CD14-positive monocyte (primary cell): ENCODE results near the gene SLC10A7. TPM values are rescaled to one million over a fixed set of nuclear protein-coding genes. Genes with fewer than 3 reads are reported as not detected.

Experiments used
- DNase-seq, 3 donors: peaks; one replicate each; pipeline ENCODE4 v3.0.0-alpha.2; 2011 to 2022
- H2AFZ ChIP-seq: 2 replicates; pipeline ENCODE4 v1.6.0; 2012; ENCODE audit warnings: mild to moderate bottlenecking, low read depth, low read length, inconsistent platforms; ENCODE audit not compliant: insufficient read depth, poor library complexity, severe bottlenecking
- H3K27ac ChIP-seq, 2 donors: 1 replicate in 1 of 2; 2 replicates in 1 of 2; pipeline ENCODE4 v1.5.1; 2012 to 2013; ENCODE audit warnings: low read length in 2 of 2, control low read depth in 1 of 2, inconsistent platforms in 1 of 2, low read depth in 1 of 2, mild to moderate bottlenecking in 1 of 2
- H3K27me3 ChIP-seq, 2 donors: one replicate each; pipeline versions ENCODE4 v1.6.0 to v1.6.1; 2011 to 2013; ENCODE audit warnings: low read length in 2 of 2; ENCODE audit not compliant: control insufficient read depth in 2 of 2, insufficient read depth in 2 of 2
- H3K36me3 ChIP-seq, 2 donors: replicated peaks in 1 of 2; 1 replicate in 1 of 2; 2 replicates in 1 of 2; pipeline versions ENCODE4 v1.5.1 to v1.6.1; 2012 to 2013; ENCODE audit warnings: low read length in 2 of 2, control low read depth in 1 of 2, inconsistent platforms in 1 of 2, mild to moderate bottlenecking in 1 of 2; ENCODE audit not compliant: insufficient read depth in 2 of 2, control insufficient read depth in 1 of 2
- H3K4me1 ChIP-seq, 2 donors: 1 replicate in 1 of 2; 2 replicates in 1 of 2; pipeline versions ENCODE4 v1.5.1 to v1.6.1; 2012 to 2013; ENCODE audit warnings: low read length in 2 of 2, control low read depth in 1 of 2, inconsistent platforms in 1 of 2, mild to moderate bottlenecking in 1 of 2, moderate library complexity in 1 of 2; ENCODE audit not compliant: insufficient read depth in 2 of 2, control insufficient read depth in 1 of 2
- H3K4me2 ChIP-seq: replicated peaks from 2 replicates; pipeline ENCODE3; 2012; ENCODE audit warnings: low read length, moderate library complexity, mild to moderate bottlenecking; ENCODE audit not compliant: poor library complexity, severe bottlenecking; ENCODE audit errors: extremely low read depth
- H3K4me3 ChIP-seq, 3 experiments: fragments of 200-600 bp in 1 of 3; sonication (generic) in 1 of 3; replicated peaks in 1 of 3; 1 replicate in 2 of 3; 2 replicates in 1 of 3; pipeline ENCODE4 v1.5.1; 2011 to 2013; ENCODE audit warnings: low read length in 3 of 3, mild to moderate bottlenecking in 3 of 3, control low read depth in 2 of 3, low read depth in 2 of 3, inconsistent platforms in 1 of 3, moderate library complexity in 1 of 3
- H3K79me2 ChIP-seq: 2 replicates; pipeline ENCODE4 v1.6.0; 2012; ENCODE audit warnings: mild to moderate bottlenecking, control low read depth, inconsistent platforms, low read length, moderate library complexity; ENCODE audit not compliant: insufficient read depth
- H3K9ac ChIP-seq: 2 replicates; pipeline ENCODE4 v1.6.0; 2017; ENCODE audit warnings: low read length, mild to moderate bottlenecking; ENCODE audit not compliant: insufficient read depth, poor library complexity, severe bottlenecking
- H3K9me3 ChIP-seq, 2 donors: replicated peaks in 1 of 2; 1 replicate in 1 of 2; 2 replicates in 1 of 2; pipeline versions ENCODE4 v1.5.1 to v1.6.1; 2012 to 2013; ENCODE audit warnings: low read length in 2 of 2, control low read depth in 1 of 2; ENCODE audit not compliant: control insufficient read depth in 1 of 2, insufficient read depth in 1 of 2
- H4K20me1 ChIP-seq: 2 replicates; pipeline ENCODE4 v1.6.0; 2012; ENCODE audit warnings: mild to moderate bottlenecking, low read length, control low read depth, moderate library complexity; ENCODE audit not compliant: insufficient read depth
- H3K27ac Mint-ChIP-seq, 7 donors: one replicate each; pipeline ENCODE4 v1.8.0; 2020; ENCODE audit warnings: mild to moderate bottlenecking in 7 of 7, mixed read lengths in 7 of 7, moderate library complexity in 6 of 7, inconsistent platforms in 2 of 7
- H3K27me3 Mint-ChIP-seq, 3 donors: one replicate each; pipeline ENCODE4 v1.8.0; 2021 to 2022; ENCODE audit warnings: low read depth in 3 of 3, mild to moderate bottlenecking in 3 of 3, mixed read lengths in 3 of 3, moderate library complexity in 3 of 3, inconsistent platforms in 1 of 3
- H3K36me3 Mint-ChIP-seq, 2 donors: one replicate each; pipeline ENCODE4 v1.8.0; 2020; ENCODE audit warnings: mixed read lengths in 2 of 2, inconsistent platforms in 1 of 2, mild to moderate bottlenecking in 1 of 2
- H3K4me1 Mint-ChIP-seq: one replicate; pipeline ENCODE4 v1.8.0; 2020; ENCODE audit warnings: mild to moderate bottlenecking, mixed read lengths
- H3K4me3 Mint-ChIP-seq, 2 donors: one replicate each; pipeline ENCODE4 v1.8.0; 2020; ENCODE audit warnings: mild to moderate bottlenecking in 2 of 2, mixed read lengths in 2 of 2, moderate library complexity in 1 of 2
- H3K9me3 Mint-ChIP-seq, 7 donors: one replicate each; pipeline ENCODE4 v1.8.0; 2020 to 2022; ENCODE audit warnings: mixed read lengths in 7 of 7, mild to moderate bottlenecking in 6 of 7, moderate library complexity in 6 of 7, inconsistent platforms in 2 of 7
- CTCF ChIP-seq: fragments of 200-600 bp; IDR thresholded peaks from one replicate; pipeline ENCODE4 v1.8.0; 2022; ENCODE audit warnings: antibody characterized with exemption, mild to moderate bottlenecking
- WGBS: methylation state at CpG from one replicate; pipeline ENCODE4 v1.1.5; 2013; ENCODE audit warnings: missing lambda C conversion rate; ENCODE audit not compliant: insufficient coverage; 5-methylcytosine and 5-hydroxymethylcytosine counted together
- intact Hi-C, 2 donors: fragments of 100-400 bp; cut with micrococcal nuclease; formaldehyde crosslinking; loops; one replicate each; pipeline versions ENCODE4 v1.15.0 to v1.15.1; 2023
- polyA plus RNA-seq, 3 donors: library from polyadenylated mRNA; depleted of rRNA in 1 of 3; unstranded in 2 of 3; stranded (reverse) in 1 of 3; fragments of 300-500 nt in 2 of 3; fragments of >200 nt in 1 of 3; fragmentation: Illumina TruSeq in 2 of 3; gene quantifications; 1 replicate in 2 of 3; 2 replicates in 1 of 3; pipeline ENCODE4 v1.2.3, GENCODE V29; 2012 to 2021

SLC10A7 gene
- polyA plus RNA-seq, 3 donors, result 6.6 to 8.3 (median 6.8) TPM

DNA sequence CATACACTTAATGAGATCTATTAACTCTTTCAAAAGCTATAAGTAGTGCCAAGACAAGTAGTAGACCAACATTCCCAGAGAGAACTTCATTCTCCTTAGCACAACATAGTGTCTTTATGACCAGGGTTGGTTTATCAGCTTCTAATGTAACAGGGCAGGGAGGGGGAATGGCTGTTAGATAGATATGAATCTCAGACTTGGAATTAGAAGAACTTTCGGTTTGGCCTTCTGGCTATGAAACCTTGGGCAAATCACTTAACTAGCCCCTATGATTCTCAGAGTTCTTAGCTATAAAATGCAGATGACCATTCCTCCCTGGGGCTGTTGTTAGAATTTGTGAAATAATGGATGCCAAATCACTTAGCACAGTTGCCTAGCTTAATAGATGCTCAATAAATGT is 132.2 kb downstream of the SLC10A7 start:
- H3K9ac ChIP-seq, result no peak overlapping the region
- Mint-ChIP-seq H3K36me3 (peaks cover 2 to 3% of the 10 kb centered on the region in 2 donors), H3K4me1 (no peaks in the 10 kb centered on the region), H3K9me3 (peaks cover 0 to 5% (median 3%) of the 10 kb centered on the region in 7 donors), H3K4me3 (no peak overlapping the region), H3K27ac (no peak overlapping the region), H3K27me3 (no peaks in the 10 kb centered on the region)
- no peak overlapping the region for H3K4me3 ChIP-seq
- no peak overlapping the region for H3K27ac ChIP-seq
- no peak for TF ChIP-seq CTCF
- no peak for DNase-seq
- H2AFZ ChIP-seq, result no peak overlapping the region
- no peaks in the 10 kb centered on the region for H4K20me1 ChIP-seq
- no peaks in the 10 kb centered on the region for H3K4me1 ChIP-seq
- no peaks in the 10 kb centered on the region for H3K36me3 ChIP-seq
- WGBS, result no CpG with 5 or more reads among the region's 1 CpG
- H3K27me3 ChIP-seq, result no peaks in the 10 kb centered on the region
- no peaks in the 10 kb centered on the region for H3K79me2 ChIP-seq
- H3K9me3 ChIP-seq, result no peaks in the 10 kb centered on the region
- H3K4me2 ChIP-seq, result no peak overlapping the region
- intact Hi-C loops, result no loop called here

- Mint-ChIP-seq H3K27ac (peak overlapping the region in 1 of 7 donors; percentile 40), H3K27me3 (no peaks in the 10 kb centered on the region), H3K4me1 (peaks cover 4% of the 10 kb centered on the region), H3K4me3 (no peak overlapping the region), H3K36me3 (no peaks in the 10 kb centered on the region), H3K9me3 (peaks cover 0 to 3% (median 2%) of the 10 kb centered on the region in 7 donors)
- H2AFZ ChIP-seq, result no peak overlapping the region
- no peak overlapping the region for H3K4me2 ChIP-seq
- H3K36me3 ChIP-seq, result no peaks in the 10 kb centered on the region
- no peak for DNase-seq
- intact Hi-C loops, result no loop called here
- H4K20me1 ChIP-seq, result no peaks in the 10 kb centered on the region
- no peak overlapping the region for H3K9ac ChIP-seq
- H3K27me3 ChIP-seq, result no peaks in the 10 kb centered on the region
- peaks cover 0 to 2% of the 10 kb centered on the region in 2 donors for H3K9me3 ChIP-seq
- H3K27ac ChIP-seq, result no peak overlapping the region
- no peak overlapping the region for H3K4me3 ChIP-seq
- WGBS, result no CpG with 5 or more reads among the region's 1 CpG
- TF ChIP-seq CTCF, result no peak
- H3K4me1 ChIP-seq, result no peaks in the 10 kb centered on the region
- no peaks in the 10 kb centered on the region for H3K79me2 ChIP-seq
These were observed 139.5 kb downstream of the SLC10A7 start for GRCh38 chr4:146382194-146382593.
